ENCODE measurements around the gene STX3. TPM values are rescaled to one million over a fixed set of nuclear protein-coding genes. Genes with fewer than 3 reads are reported as not detected.

The STX3 gene
- total and polyA plus RNA-seq, 2 of the 4 experiments (the other 2 are of a cell fraction), result 5.0 to 5.4 TPM

DNA sequence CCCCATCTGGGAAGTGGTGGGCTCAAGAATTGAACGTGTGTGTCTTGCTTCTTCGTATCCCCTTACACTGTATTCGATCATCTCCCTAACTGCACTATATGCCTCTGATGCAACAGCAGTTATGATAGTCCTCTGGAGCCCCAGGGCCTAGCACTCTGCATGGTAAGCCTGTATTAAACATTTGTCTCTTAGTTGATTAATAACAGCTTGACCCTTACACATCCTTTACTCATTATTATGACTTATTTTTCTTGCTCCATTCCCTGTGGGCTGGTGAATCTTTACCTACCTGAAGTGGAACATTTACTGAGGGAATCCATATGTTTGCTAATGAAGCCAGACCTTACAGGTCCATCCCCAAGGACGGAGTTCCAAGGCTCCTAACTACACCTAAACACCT lies 5.6 kb downstream of the STX3 start:
- CTCF ChIA-PET, result no interaction called here
- H2AK9ac ChIP-seq (replicated peaks; ENCODE audit: low read depth, low read length, poor library complexity), result no peak overlapping the region

More for the DNA sequence above, 5.6 kb downstream of the STX3 start:
- Histone ChIP-seq H2AFZ (replicated peaks; ENCODE audit: low read length, poor library complexity) (no peak overlapping the region), H3K36me3 (ENCODE audit: control insufficient read depth, insufficient read depth, low read length) (no peaks in the 10 kb centered on the region), H3K27ac (ENCODE audit: insufficient read depth, low read length) (no peak overlapping the region), H2AK5ac (ENCODE audit: low read depth, low read length) (no peak overlapping the region), H4K8ac (ENCODE audit: low read depth in 2 of 2, low read length in 2 of 2) (no peak overlapping the region), H4K91ac (ENCODE audit: insufficient read depth, low read depth, low read length) (no peak overlapping the region), H2BK20ac (ENCODE audit: low read depth, low read length) (no peak overlapping the region), H2BK5ac (ENCODE audit: low read depth, low read length, poor library complexity, severe bottlenecking) (no peak overlapping the region), H2BK15ac (ENCODE audit: low read depth, low read length) (no peak overlapping the region), H3K4me3 (ENCODE audit: insufficient read depth, low read depth, low read length) (no peak overlapping the region), H3K9ac (ENCODE audit: low read depth, low read length) (no peak overlapping the region), H4K5ac (ENCODE audit: low read depth, low read length) (no peak overlapping the region), H3K4me2 (ENCODE audit: low read depth, low read length) (no peak overlapping the region), H3K23ac (ENCODE audit: low read depth, low read length) (no peak overlapping the region), H3K79me1 (ENCODE audit: low read depth in 1 of 2, low read length in 2 of 2) (peaks cover 0 to 29% of the 10 kb centered on the region in 2 experiments; a peak in 3 of 4 replicates), H3K4me1 (ENCODE audit: control insufficient read depth, insufficient read depth, low read length) (peaks cover 5% of the 10 kb centered on the region), H3K56ac (ENCODE audit: extremely low read depth, insufficient read depth, low read length) (no peak overlapping the region), H4K20me1 (ENCODE audit: insufficient read depth, low read length) (peaks cover 9% of the 10 kb centered on the region; the same call in 1 of the 2 replicates), H3K18ac (ENCODE audit: low read depth, low read length) (no peak overlapping the region), H3K4ac (ENCODE audit: low read depth, low read length) (no peak overlapping the region), H2BK120ac (ENCODE audit: low read depth, low read length) (no peak overlapping the region), H3K14ac (replicated peaks; ENCODE audit: low read depth, low read length) (no peak overlapping the region), H3K27me3 (ENCODE audit: control insufficient read depth, insufficient read depth, low read length) (no peaks in the 10 kb centered on the region), H3K9me3 (ENCODE audit: control insufficient read depth, insufficient read depth, low read length) (no peaks in the 10 kb centered on the region), H3K9me1 (ENCODE audit: insufficient read depth, low read length) (peaks cover 5% of the 10 kb centered on the region; the same call in 1 of the 2 replicates)
- no peak for TF ChIP-seq SMC3 (IDR thresholded peaks at IDR 0.05; ENCODE audit: low read depth, low read length)
- no peak for TF ChIP-seq NFE2L2 (IDR thresholded peaks at IDR 0.05; ENCODE audit: low read depth, low read length)
- TF ChIP-seq, protein P1, sequence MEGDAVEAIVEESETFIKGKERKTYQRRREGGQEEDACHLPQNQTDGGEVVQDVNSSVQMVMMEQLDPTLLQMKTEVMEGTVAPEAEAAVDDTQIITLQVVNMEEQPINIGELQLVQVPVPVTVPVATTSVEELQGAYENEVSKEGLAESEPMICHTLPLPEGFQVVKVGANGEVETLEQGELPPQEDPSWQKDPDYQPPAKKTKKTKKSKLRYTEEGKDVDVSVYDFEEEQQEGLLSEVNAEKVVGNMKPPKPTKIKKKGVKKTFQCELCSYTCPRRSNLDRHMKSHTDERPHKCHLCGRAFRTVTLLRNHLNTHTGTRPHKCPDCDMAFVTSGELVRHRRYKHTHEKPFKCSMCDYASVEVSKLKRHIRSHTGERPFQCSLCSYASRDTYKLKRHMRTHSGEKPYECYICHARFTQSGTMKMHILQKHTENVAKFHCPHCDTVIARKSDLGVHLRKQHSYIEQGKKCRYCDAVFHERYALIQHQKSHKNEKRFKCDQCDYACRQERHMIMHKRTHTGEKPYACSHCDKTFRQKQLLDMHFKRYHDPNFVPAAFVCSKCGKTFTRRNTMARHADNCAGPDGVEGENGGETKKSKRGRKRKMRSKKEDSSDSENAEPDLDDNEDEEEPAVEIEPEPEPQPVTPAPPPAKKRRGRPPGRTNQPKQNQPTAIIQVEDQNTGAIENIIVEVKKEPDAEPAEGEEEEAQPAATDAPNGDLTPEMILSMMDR (conservative IDR thresholded peaks at IDR 0.05; ENCODE audit: low read depth, low read length), result no peak
- TF ChIP-seq, protein P2, sequence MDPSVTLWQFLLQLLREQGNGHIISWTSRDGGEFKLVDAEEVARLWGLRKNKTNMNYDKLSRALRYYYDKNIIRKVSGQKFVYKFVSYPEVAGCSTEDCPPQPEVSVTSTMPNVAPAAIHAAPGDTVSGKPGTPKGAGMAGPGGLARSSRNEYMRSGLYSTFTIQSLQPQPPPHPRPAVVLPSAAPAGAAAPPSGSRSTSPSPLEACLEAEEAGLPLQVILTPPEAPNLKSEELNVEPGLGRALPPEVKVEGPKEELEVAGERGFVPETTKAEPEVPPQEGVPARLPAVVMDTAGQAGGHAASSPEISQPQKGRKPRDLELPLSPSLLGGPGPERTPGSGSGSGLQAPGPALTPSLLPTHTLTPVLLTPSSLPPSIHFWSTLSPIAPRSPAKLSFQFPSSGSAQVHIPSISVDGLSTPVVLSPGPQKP (IDR thresholded peaks at IDR 0.05; ENCODE audit: borderline replicate concordance, low read depth, low read length), result no peak
- TF ChIP-seq MAFK (IDR thresholded peaks at IDR 0.05; ENCODE audit: low read depth, low read length), result no peak
- no peak for TF ChIP-seq FOS (IDR thresholded peaks at IDR 0.05; ENCODE audit: low read depth, low read length)
- TF ChIP-seq, protein P3, sequence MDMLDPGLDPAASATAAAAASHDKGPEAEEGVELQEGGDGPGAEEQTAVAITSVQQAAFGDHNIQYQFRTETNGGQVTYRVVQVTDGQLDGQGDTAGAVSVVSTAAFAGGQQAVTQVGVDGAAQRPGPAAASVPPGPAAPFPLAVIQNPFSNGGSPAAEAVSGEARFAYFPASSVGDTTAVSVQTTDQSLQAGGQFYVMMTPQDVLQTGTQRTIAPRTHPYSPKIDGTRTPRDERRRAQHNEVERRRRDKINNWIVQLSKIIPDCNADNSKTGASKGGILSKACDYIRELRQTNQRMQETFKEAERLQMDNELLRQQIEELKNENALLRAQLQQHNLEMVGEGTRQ (IDR thresholded peaks at IDR 0.05; ENCODE audit: low read depth, low read length), result no peak
- TF ChIP-seq RFX5 (IDR thresholded peaks at IDR 0.05; ENCODE audit: low read depth, low read length), result no peak
- no peak for TF ChIP-seq RCOR1 (IDR thresholded peaks at IDR 0.05; ENCODE audit: insufficient replicate concordance, low read length)
- no peak for TF ChIP-seq RAD21 (IDR thresholded peaks at IDR 0.05; ENCODE audit: low read length)
- no peak for TF ChIP-seq CEBPB (IDR thresholded peaks at IDR 0.05; ENCODE audit: low read depth, low read length)
- no peak for TF ChIP-seq MXI1 (IDR thresholded peaks at IDR 0.05; ENCODE audit: borderline replicate concordance, low read depth, low read length)
- no peak for TF ChIP-seq CHD1 (IDR thresholded peaks at IDR 0.05; ENCODE audit: low read depth, low read length)
- in situ Hi-C loops (cut with MboI; ENCODE audit: low sequenced_read_pairs) (no loop called here), intact Hi-C loops (cut with micrococcal nuclease) (no loop called here), dilution Hi-C loops (cut with HindIII; ENCODE audit: low sequenced_read_pairs, unreplicated experiment) (no loop called here)
- BruUV-seq (replicated peaks), result no TSS peak
- WGBS, 2 experiments (ENCODE audit: extremely low coverage in 2 of 2, insufficient read length in 1 of 2), result no CpG with 5 or more reads among the region's 4 CpGs
- no peak for DNase-seq
- POLR2A ChIA-PET (ENCODE audit: unreplicated experiment), result no interaction called here
- no peak for ATAC-seq (ENCODE audit: low read depth)
